GM21515 (cell line): ENCODE data around the gene GOLGA8A.
"Not testable (repeated sequence)": the region's sequence is repeated elsewhere in the genome, so short reads cannot be mapped to it uniquely, and the experiment has no call there.

ENCODE experiments used
- ATAC-seq: cut with Tn5 transposase; IDR thresholded peaks from one replicate; pipeline ENCODE4 v1.9.1; 2021; ENCODE audit not compliant: unreplicated experiment

GOLGA8A gene

GRCh38 chr15:34409511-34409910 is 28.1 kb downstream of the GOLGA8A start:
- not testable (repeated sequence) for ATAC-seq

GRCh38 chr15:34408973-34409372 is 28.6 kb downstream of the GOLGA8A start:
- ATAC-seq: not testable (repeated sequence)

- ATAC-seq: not testable (repeated sequence)
These were observed 33.7 kb downstream of the GOLGA8A start for GRCh38 chr15:34403899-34404298.

GRCh38 chr15:34403160-34403598 is 34.4 kb downstream of the GOLGA8A start:
- not testable (repeated sequence) for ATAC-seq

- ATAC-seq: not testable (repeated sequence)
These were observed 39.9 kb downstream of the GOLGA8A start for GRCh38 chr15:34397637-34398259.

GRCh38 chr15:34392981-34393380 is 44.6 kb downstream of the GOLGA8A start:
- not testable (repeated sequence) for ATAC-seq

GRCh38 chr15:34389594-34390086 is 48.0 kb downstream of the GOLGA8A start:
- ATAC-seq: not testable (repeated sequence)
